GM12872 (cell line): ENCODE measurements around the gene REEP6.

Experiments used
- CTCF ChIP-seq: IDR thresholded peaks from 3 replicates; pipeline ENCODE4 v1.5.1; 2011; ENCODE audit warnings: low read depth, mild to moderate bottlenecking, low read length, moderate library complexity; ENCODE audit not compliant: insufficient read depth

REEP6 gene

GRCh38 chr19:1486720-1487575 is 4.0 kb upstream of the REEP6 start:
- TF ChIP-seq CTCF: no peak

GRCh38 chr19:1487576-1488281 is 3.3 kb upstream of the REEP6 start:
- TF ChIP-seq CTCF: no peak

- no peak for TF ChIP-seq CTCF
These were observed 2.7 kb upstream of the REEP6 start for GRCh38 chr19:1488282-1488601.

- TF ChIP-seq CTCF: no peak
These were observed 1.3 kb upstream of the REEP6 start for GRCh38 chr19:1489463-1490310.

GRCh38 chr19:1490311-1491113 is 469 bp upstream of the REEP6 start, which contains the start of gene PCSK4:
Gene PCSK4, minus strand, starts transcription at chr19:1490350. Its CDS starts 4 bp downstream, at chr19:1490346.
- no peak for TF ChIP-seq CTCF

GRCh38 chr19:1491849-1492170 is 829 bp downstream of the REEP6 start:
- TF ChIP-seq CTCF: no peak
